Activated CD8-positive, alpha-beta memory T cell treated with anti-CD3 and anti-CD28 coated beads for 36 hours (primary cell): ENCODE results near the gene ATP12A. TPM values are rescaled to one million over a fixed set of nuclear protein-coding genes. Genes with fewer than 3 reads are reported as not detected.

ENCODE experiments used
- CTCF ChIA-PET: fragments of 350-600 bp; sonication (Branson Sonifier 250); formaldehyde crosslinking; loops from one replicate; lab custom pipeline; 2021; ENCODE audit warnings: antibody characterized with exemption; lab: Charles Lee
- POLR2A ChIA-PET: fragments of 350-600 bp; sonication (Branson Sonifier 250); formaldehyde crosslinking; loops from one replicate; lab custom pipeline; 2021; ENCODE audit warnings: antibody characterized with exemption; lab: Charles Lee
- total RNA-seq, 2 experiments: library from RNA; stranded (reverse); gene quantifications; one replicate each; pipeline ENCODE4 v1.2.3, GENCODE V29; 2021

ATP12A gene
- total RNA-seq, result 1 to 10 TPM; 4.5 to 4.6 TPM

- POLR2A ChIA-PET, result interaction anchor here (0.5 kb wide), 1 partner anchor 64 kb away, joined by 4 read pairs; no protein-coding TSS in a partner anchor
- CTCF ChIA-PET, result interaction anchor here (0.7 to 2.5 kb wide), 4 partner anchors 8 to 99 kb away, joined by 3 to 7 read pairs (median 4); no protein-coding TSS in a partner anchor
These were observed at the start of gene ATP12A for GRCh38 chr13:24680258-24680920. TSS of gene ATP12A (plus strand) at chr13:24680408. CDS start at chr13:24680744, 336 bp downstream.

- ChIA-PET POLR2A (no interaction called here), CTCF (interaction anchor here (0.6 kb wide), 1 partner anchor 9 kb away, joined by 3 read pairs; no protein-coding TSS in a partner anchor)
These were observed 49.2 kb upstream of the ATP12A start for GRCh38 chr13:24630851-24631620.

- POLR2A ChIA-PET, result no interaction called here
- CTCF ChIA-PET, result no interaction called here
These were observed 48.3 kb upstream of the ATP12A start for GRCh38 chr13:24631922-24632321.

- POLR2A ChIA-PET, result no interaction called here
- CTCF ChIA-PET, result no interaction called here
These were observed 47.7 kb upstream of the ATP12A start for GRCh38 chr13:24632382-24633121.

- ChIA-PET CTCF (no interaction called here), POLR2A (no interaction called here)
These were observed 43.4 kb upstream of the ATP12A start for GRCh38 chr13:24636776-24637175.

GRCh38 chr13:24638096-24638495 lies 42.1 kb upstream of the ATP12A start:
- CTCF ChIA-PET, result no interaction called here

GRCh38 chr13:24640752-24641151 lies 39.5 kb upstream of the ATP12A start:
- POLR2A ChIA-PET, result no interaction called here
- CTCF ChIA-PET, result interaction anchor here (0.6 kb wide), 1 partner anchor 24 kb away, joined by 3 read pairs; no protein-coding TSS in a partner anchor

More at GRCh38 chr13:24638096-24638495, 42.1 kb upstream of the ATP12A start:
- POLR2A ChIA-PET, result no interaction called here

- CTCF ChIA-PET, result no interaction called here
- POLR2A ChIA-PET, result interaction anchor here (0.7 kb wide), 1 partner anchor 253 kb away, joined by 3 read pairs; no protein-coding TSS in a partner anchor
These were observed 38.0 kb upstream of the ATP12A start for GRCh38 chr13:24642219-24642618.

GRCh38 chr13:24644036-24644435 lies 36.2 kb upstream of the ATP12A start:
- ChIA-PET CTCF (no interaction called here), POLR2A (no interaction called here)

- ChIA-PET CTCF (no interaction called here), POLR2A (no interaction called here)
These were observed 31.9 kb upstream of the ATP12A start for GRCh38 chr13:24648271-24648670.

GRCh38 chr13:24648983-24649687 lies 31.1 kb upstream of the ATP12A start:
- POLR2A ChIA-PET, result no interaction called here
- CTCF ChIA-PET, result interaction anchor here (1.0 kb wide), 1 partner anchor 79 kb away, joined by 4 read pairs; no protein-coding TSS in a partner anchor

- ChIA-PET POLR2A (no interaction called here), CTCF (interaction anchor here (1.0 kb wide), 1 partner anchor 78 kb away, joined by 4 read pairs; no protein-coding TSS in a partner anchor)
These were observed 30.5 kb upstream of the ATP12A start for GRCh38 chr13:24649688-24650043.

- ChIA-PET POLR2A (no interaction called here), CTCF (no interaction called here)
These were observed 30.0 kb upstream of the ATP12A start for GRCh38 chr13:24650161-24650560.

- CTCF ChIA-PET, result no interaction called here
- POLR2A ChIA-PET, result no interaction called here
These were observed 28.4 kb upstream of the ATP12A start for GRCh38 chr13:24651718-24652345.

GRCh38 chr13:24652359-24652758 lies 27.8 kb upstream of the ATP12A start:
- ChIA-PET POLR2A (no interaction called here), CTCF (no interaction called here)

- CTCF ChIA-PET, result interaction anchor here (1.1 kb wide), 1 partner anchor 48 kb away, joined by 3 read pairs; no protein-coding TSS in a partner anchor
- POLR2A ChIA-PET, result interaction anchor here (0.6 kb wide), 1 partner anchor 264 kb away, joined by 3 read pairs; no protein-coding TSS in a partner anchor
These were observed 25.5 kb upstream of the ATP12A start for GRCh38 chr13:24654741-24655140.

GRCh38 chr13:24659239-24659638 lies 21.0 kb upstream of the ATP12A start:
- CTCF ChIA-PET, result no interaction called here
- POLR2A ChIA-PET, result no interaction called here

GRCh38 chr13:24660023-24660741 lies 20.0 kb upstream of the ATP12A start:
- ChIA-PET CTCF (no interaction called here), POLR2A (no interaction called here)
